ENCODE results near the gene SGMS1.

DNA sequence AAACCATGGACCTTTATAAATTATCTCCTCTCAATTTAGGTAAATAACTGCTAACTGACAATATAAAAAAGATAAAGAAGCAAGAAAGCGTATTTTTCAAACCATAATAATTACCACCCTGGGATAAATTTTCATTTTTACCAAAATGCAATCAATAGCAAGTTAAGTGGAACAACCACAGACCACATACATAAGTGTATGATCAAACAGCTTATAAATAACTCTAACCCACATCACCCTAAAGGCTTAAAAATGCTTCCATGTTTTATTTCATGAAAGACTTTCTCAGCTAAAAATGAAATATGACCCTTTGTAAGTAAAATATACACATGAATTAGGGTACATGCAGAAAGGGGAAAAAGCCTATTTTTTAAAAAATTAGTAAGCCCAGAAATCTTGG, 156.5 kb downstream of the SGMS1 start:
- TF ChIP-seq, protein P1, sequence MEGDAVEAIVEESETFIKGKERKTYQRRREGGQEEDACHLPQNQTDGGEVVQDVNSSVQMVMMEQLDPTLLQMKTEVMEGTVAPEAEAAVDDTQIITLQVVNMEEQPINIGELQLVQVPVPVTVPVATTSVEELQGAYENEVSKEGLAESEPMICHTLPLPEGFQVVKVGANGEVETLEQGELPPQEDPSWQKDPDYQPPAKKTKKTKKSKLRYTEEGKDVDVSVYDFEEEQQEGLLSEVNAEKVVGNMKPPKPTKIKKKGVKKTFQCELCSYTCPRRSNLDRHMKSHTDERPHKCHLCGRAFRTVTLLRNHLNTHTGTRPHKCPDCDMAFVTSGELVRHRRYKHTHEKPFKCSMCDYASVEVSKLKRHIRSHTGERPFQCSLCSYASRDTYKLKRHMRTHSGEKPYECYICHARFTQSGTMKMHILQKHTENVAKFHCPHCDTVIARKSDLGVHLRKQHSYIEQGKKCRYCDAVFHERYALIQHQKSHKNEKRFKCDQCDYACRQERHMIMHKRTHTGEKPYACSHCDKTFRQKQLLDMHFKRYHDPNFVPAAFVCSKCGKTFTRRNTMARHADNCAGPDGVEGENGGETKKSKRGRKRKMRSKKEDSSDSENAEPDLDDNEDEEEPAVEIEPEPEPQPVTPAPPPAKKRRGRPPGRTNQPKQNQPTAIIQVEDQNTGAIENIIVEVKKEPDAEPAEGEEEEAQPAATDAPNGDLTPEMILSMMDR (IDR thresholded peaks at IDR 0.05), result no peak
- TF ChIP-seq POLR2A (IDR thresholded peaks at IDR 0.05), result no peak
